Measurements from ENCODE around the gene DNM3.
A peak's percentile ranks its signal among the peaks of the same experiment; 100 is the strongest.
"Not testable (repeated sequence)": the region's sequence is repeated elsewhere in the genome, so short reads cannot be mapped to it uniquely, and the experiment has no call there.

Gene DNM3

DNA sequence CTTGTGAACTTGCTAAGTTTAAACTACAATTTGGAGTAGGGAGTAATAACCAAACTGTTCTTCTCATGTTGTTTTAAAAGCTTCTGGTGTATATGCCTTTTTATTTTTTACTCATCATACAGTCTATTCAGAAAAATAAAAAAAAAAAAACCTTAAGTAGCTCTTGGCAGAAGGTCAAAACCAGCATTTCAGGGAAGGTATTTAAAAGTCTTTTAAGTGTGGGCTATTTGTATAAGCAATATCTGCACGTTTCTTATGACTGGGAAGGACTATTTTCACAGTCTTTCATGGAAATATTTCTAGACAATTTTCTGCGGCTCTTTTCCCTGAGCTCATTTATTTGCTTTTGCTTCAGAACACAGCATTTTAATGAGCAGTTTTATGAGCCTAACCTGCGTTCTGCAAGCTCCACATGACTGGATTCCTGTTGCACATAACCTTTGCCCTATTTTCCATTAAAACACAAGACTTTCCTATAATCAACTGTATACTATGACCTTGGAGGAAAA is 518.2 kb downstream of the DNM3 start:
- DNase-seq (ENCODE audit: low spot score in 2 of 2) = no peak
- Mint-ChIP-seq H3K9me3 (no peaks in the 10 kb centered on the region), H3K4me1 (peaks cover 47% of the 10 kb centered on the region), H3K4me3 (peak overlapping the region; percentile 64), H3K36me3 (no peaks in the 10 kb centered on the region), H3K27ac (peak overlapping the region; percentile 91)
- no peak for ATAC-seq

DNA sequence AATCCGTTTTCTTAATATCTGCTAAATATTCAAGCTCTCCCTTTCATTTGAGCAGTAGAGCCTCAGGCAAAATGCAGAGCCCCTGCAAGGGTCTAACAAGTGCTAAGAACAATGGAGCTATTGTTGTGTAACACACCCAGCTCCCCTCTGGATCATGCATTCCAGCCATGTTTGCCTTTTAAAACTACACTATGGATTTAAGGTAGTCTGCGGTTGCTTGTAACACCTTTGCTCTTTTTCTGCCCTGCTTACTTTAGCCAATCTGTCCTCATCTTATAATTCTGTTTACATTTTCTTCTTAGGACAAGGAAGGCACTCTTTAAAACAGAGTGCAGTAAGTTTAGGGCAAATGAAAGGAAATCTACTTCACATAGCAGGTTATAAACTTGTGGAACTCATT is 519.2 kb downstream of the DNM3 start:
- no peak for ATAC-seq
- DNase-seq (ENCODE audit: low spot score in 2 of 2) = no peak
- no peak overlapping the region for H3K27ac Mint-ChIP-seq
- peaks cover 39% of the 10 kb centered on the region for H3K4me1 Mint-ChIP-seq
- H3K36me3 Mint-ChIP-seq = no peaks in the 10 kb centered on the region
- no peaks in the 10 kb centered on the region for H3K9me3 Mint-ChIP-seq
- H3K4me3 Mint-ChIP-seq = no peak overlapping the region

DNA sequence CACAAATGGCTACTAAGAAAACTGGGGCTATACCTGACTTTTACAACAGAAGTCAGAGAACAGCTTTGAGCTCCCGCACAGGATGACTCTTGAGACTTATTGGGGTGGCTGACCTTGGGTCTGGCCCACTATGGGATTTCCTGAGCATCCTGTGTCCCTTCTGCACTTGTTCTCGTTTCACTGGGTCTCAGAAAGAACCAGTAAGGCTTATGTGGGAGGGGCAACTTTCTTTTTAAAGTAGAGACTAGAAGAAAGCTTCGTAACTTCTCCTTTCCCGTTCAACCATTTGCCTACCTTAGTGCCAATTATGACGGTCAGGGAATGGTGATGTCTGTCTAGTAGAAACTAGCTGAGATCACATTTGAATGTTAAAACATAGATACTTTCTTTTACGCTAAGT is 519.7 kb downstream of the DNM3 start:
- Mint-ChIP-seq H3K4me1 (peaks cover 34% of the 10 kb centered on the region), H3K27ac (no peak overlapping the region), H3K36me3 (no peaks in the 10 kb centered on the region), H3K9me3 (no peaks in the 10 kb centered on the region), H3K4me3 (no peak overlapping the region)
- DNase-seq (ENCODE audit: low spot score in 2 of 2) = no peak
- no peak for ATAC-seq

DNA sequence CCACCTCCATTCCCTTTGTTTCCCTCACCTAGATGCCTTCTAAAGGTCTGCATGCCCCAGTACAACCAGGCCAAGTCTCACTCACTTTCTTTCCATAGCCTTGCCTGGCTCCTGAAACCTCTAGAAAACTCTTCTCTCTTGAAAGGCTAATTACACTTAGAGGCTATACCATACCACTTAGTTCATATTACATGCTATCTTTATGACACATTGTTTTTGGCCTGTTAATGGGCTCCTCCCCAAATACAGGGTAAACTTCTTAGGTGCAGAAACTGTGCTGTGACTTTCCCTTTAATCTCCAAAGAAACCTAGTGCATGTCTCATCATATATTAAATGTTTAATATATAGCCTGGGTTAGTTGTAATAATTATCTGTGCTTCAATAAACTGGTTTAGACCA is 522.6 kb downstream of the DNM3 start:
- ATAC-seq (no peak), DNase-seq (ENCODE audit: low spot score in 2 of 2) (no peak)
- H3K4me1 Mint-ChIP-seq = peaks cover 7% of the 10 kb centered on the region
- peaks cover 19% of the 10 kb centered on the region for H3K9me3 Mint-ChIP-seq
- no peaks in the 10 kb centered on the region for H3K36me3 Mint-ChIP-seq
- H3K27ac Mint-ChIP-seq = no peak overlapping the region
- H3K4me3 Mint-ChIP-seq = no peak overlapping the region

DNA sequence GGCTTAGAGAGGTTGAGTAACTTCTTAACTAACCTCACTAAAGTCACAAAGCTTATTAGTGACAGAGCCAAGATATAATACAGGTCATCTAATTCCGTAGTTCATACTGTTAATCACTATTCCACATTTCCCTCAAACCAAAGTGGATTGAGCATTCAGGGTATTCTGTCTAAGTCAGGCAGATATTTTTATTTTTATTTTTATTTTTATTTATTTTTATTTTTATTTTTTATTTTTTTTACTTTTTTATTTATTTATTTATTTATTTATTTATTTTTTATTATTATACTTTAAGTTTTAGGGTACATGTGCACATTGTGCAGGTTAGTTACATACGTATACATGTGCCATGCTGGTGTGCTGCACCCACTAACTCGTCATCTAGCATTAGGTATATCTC is 530.3 kb downstream of the DNM3 start:
- ATAC-seq; H3K4me1 Mint-ChIP-seq; H3K4me3 Mint-ChIP-seq; H3K27ac Mint-ChIP-seq; H3K36me3 Mint-ChIP-seq; DNase-seq (ENCODE audit: low spot score in 2 of 2): not testable (repeated sequence)
- peaks cover 16% of the 10 kb centered on the region for H3K9me3 Mint-ChIP-seq

DNA sequence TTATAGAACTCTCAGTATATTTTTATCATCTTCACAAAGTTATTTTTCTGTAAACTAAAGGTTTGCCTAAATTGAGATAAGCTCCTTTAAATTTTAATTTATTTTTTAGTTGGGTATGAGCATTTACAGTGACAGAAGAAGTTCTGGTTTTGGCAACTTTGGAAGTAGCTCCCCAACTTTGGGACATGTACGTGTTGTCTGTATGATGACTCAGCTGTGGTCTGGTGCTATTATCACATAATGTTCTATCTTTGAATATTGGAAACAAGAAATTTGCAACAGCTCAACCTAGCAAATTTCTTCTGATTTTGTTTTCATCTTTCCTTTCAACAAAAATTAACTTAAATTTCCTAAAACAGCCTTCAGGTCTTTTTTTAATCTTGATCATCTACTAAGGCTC is 532.6 kb downstream of the DNM3 start:
- Mint-ChIP-seq H3K36me3 (no peaks in the 10 kb centered on the region), H3K27ac (no peak overlapping the region), H3K4me3 (no peak overlapping the region), H3K4me1 (peaks cover 5% of the 10 kb centered on the region), H3K9me3 (no peaks in the 10 kb centered on the region)
- no peak for DNase-seq (ENCODE audit: low spot score in 2 of 2)
- no peak for ATAC-seq

DNA sequence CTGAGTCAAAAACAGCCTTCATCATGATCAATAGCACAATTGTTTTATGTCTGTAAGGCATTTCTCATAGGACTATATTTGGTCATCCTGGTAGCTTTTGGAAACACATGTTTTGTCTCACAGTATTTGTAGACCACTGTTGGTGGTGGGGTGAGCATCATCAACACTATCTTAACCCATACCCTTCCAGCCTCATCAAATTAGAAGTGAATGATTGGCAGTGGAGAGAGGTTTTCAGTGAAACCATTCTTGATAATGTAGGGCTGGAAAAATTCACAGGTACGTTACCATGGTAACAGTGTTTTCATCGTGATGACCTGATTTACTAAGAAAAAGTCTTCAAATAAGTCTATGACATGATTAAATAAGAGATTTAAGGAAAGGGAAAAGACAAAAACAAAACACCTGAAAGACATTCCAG is 533.9 kb downstream of the DNM3 start:
- peak; percentile 99 for ATAC-seq
- DNase-seq (ENCODE audit: low spot score in 2 of 2) = no peak
- no peak overlapping the region for H3K4me3 Mint-ChIP-seq
- peaks cover 6% of the 10 kb centered on the region for H3K4me1 Mint-ChIP-seq
- no peaks in the 10 kb centered on the region for H3K36me3 Mint-ChIP-seq
- peak overlapping the region; percentile 40 for H3K27ac Mint-ChIP-seq
- H3K9me3 Mint-ChIP-seq = no peaks in the 10 kb centered on the region

DNA sequence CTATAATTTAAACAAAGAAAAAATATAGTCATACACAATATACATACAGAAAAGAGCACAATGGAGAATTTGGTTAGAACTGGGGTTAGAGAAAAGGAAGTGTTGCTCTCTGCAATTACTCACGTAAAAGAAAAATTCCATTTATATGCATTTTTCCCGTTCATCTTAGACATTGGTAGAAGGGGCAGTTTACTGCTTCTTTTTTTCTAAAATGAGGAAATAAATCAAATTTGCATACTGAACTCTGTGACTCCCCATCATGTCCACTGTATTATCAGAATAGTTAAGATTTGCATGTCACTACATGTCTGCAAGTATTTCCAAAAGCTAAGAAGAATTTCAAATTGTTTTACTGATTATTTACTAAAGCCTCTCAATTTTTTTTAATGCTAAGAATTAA is 535.1 kb downstream of the DNM3 start:
- Mint-ChIP-seq H3K4me1 (peaks cover 17% of the 10 kb centered on the region), H3K9me3 (no peaks in the 10 kb centered on the region), H3K27ac (no peak overlapping the region), H3K36me3 (no peaks in the 10 kb centered on the region), H3K4me3 (no peak overlapping the region)
- DNase-seq (ENCODE audit: low spot score in 2 of 2) (no peak), ATAC-seq (no peak)

DNA sequence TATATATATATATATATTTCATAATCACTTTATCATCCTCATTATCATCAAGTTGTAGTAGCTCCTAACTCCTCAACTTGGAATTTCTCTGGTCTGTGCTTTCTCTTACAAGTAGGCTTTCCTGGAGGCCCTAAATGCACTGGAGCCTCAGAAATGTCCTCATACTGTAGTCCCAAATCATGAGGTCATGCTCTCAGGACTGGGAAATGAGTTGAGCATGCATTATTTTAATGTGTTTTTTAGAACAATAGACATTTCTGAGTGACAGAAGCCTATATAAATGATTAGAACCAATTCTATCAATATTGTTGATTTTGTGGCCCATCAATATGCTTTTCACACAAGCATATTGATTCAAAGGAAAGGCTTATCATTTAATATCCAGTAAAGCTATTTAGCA is 536.3 kb downstream of the DNM3 start:
- no peak overlapping the region for H3K4me3 Mint-ChIP-seq
- no peak overlapping the region for H3K27ac Mint-ChIP-seq
- ATAC-seq (no peak), DNase-seq (ENCODE audit: low spot score in 2 of 2) (no peak)
- H3K36me3 Mint-ChIP-seq = no peaks in the 10 kb centered on the region
- H3K9me3 Mint-ChIP-seq = no peaks in the 10 kb centered on the region
- H3K4me1 Mint-ChIP-seq = peaks cover 17% of the 10 kb centered on the region

DNA sequence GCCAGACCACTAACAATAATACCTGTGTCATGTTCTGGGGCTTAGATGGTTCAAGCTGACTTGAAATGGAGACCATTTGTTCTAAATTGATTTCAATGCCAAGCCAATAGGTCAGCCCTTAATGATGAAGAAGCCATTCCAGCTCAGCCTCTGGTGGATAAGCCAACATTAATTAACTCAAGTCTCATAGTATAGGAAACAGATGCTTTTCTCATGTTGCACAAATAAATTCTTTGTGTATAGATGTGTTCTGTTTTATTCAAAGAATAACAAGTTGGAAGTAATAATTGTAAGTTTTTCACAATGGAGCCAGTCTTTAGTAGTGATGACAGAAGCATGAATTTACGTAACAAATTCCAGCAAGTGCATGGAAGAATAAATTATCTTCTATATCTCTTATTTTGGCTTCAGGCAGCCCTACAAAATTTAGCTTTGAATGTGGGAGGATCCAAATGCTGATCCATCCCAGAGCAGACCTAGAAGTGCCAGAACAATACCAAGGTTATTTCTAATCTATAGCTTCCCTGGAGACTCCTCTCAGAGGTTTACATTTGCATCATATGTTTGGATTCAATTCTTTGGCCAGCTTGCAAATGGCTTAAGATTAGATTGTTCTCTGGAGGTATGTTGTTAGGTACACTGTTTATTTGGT is 536.9 kb downstream of the DNM3 start:
- ATAC-seq (no peak), DNase-seq (ENCODE audit: low spot score in 2 of 2) (no peak)
- H3K36me3 Mint-ChIP-seq = no peaks in the 10 kb centered on the region
- H3K27ac Mint-ChIP-seq = no peak overlapping the region
- H3K9me3 Mint-ChIP-seq = no peaks in the 10 kb centered on the region
- peaks cover 17% of the 10 kb centered on the region for H3K4me1 Mint-ChIP-seq
- no peak overlapping the region for H3K4me3 Mint-ChIP-seq

DNA sequence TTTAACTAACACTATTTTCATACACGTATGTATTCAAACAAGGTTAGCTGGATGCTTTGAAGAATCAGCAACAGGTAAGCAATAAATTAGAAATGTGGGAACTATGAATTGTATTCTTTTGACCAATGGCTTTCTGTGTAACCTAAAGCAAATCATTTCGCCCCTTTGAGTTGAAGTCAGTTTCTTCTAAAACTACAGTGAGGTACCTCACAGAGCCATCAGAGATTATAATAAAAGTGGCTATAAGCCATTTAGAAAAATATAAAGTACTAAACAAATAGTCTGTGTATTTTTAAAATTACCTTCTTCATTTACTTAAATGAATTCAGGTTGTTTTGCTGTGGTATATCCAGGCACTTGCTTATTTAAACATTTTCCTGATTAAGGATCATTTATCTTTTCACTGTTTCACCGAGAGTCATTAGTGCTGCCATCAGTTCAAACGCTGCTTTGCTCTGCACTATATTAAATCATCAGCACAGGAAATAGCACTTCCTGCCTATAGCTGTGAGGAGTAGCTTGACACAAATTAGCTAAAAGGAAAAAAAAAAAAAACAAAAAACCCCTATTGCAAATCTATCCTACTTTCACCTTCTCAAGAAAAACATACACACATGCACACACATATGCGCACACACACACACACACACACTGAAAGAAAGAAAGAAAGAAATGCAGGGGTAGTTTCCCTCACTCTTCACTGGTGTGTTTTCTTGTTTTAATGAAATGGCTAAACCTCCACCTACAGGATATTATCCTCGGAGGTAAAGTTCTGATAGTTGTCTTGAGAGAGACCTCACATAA is 539.3 kb downstream of the DNM3 start:
- Mint-ChIP-seq H3K9me3 (no peaks in the 10 kb centered on the region), H3K36me3 (no peaks in the 10 kb centered on the region), H3K4me1 (peaks cover 12% of the 10 kb centered on the region), H3K27ac (peak overlapping the region; percentile 61), H3K4me3 (peak overlapping the region; percentile 37)
- no peak for DNase-seq (ENCODE audit: low spot score in 2 of 2)
- peak; percentile 96 for ATAC-seq

DNA sequence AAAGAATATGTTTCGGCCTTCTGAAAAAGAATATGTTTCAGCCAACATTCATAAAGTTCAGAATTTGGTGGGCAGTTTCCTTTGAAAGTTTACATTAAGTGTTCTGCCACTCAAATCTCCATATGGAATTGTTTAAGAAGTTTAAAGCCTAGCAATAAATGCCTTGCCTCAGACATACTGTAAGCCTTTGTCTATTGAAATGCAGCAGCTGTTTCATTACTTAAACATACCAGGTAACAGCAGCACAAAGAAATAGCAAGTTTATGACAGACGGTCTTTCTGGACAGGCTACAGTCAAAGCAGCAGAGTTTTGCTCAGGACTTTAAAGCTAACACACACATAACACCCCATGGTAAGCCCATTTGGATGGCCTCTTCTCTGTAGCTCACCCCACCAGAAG is 540.6 kb downstream of the DNM3 start:
- Mint-ChIP-seq H3K27ac (no peak overlapping the region), H3K36me3 (no peaks in the 10 kb centered on the region), H3K9me3 (no peaks in the 10 kb centered on the region), H3K4me3 (no peak overlapping the region), H3K4me1 (peaks cover 12% of the 10 kb centered on the region)
- DNase-seq (ENCODE audit: low spot score in 2 of 2) (no peak), ATAC-seq (no peak)

DNA sequence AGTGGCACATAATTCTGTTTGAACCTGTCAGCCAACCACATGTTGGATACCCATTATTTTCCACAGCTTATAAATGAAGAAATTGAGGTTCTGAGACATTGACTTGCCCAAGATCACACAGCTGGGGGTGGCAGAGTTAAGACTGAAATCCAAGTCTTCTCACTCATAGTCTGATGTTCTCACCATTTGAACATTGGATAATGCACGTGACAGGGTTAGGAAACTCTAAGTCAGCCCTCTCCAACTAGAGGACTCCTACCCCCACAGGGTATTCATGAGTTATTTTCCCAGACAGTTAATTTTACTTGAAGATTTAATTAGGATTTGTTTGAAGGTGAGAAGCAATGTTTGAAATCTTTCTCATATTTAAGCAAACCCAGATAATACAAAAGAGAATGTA is 541.1 kb downstream of the DNM3 start:
- Mint-ChIP-seq H3K4me1 (peaks cover 12% of the 10 kb centered on the region), H3K9me3 (no peaks in the 10 kb centered on the region), H3K4me3 (no peak overlapping the region), H3K36me3 (no peaks in the 10 kb centered on the region), H3K27ac (no peak overlapping the region)
- ATAC-seq (no peak), DNase-seq (ENCODE audit: low spot score in 2 of 2) (no peak)

DNA sequence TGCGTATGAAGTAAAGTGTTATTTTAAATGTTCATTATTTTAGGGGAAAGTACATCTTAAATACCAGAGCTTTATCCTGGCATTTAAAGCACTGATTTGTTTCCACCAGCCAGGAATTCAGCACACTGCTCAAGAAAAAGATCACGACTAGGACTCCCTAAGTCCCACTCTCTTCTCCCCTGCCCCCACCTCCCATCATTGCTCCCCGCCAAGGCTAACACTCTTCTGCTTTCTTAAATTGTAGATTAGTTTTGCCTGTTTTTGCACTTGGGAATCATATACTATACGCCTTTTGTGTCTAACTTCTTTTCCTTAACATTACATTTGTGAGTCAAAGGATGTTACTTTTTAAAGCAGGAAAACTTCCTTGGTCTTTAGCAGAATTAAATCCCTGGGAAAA is 541.7 kb downstream of the DNM3 start:
- Mint-ChIP-seq H3K9me3 (no peaks in the 10 kb centered on the region), H3K36me3 (no peaks in the 10 kb centered on the region), H3K27ac (no peak overlapping the region), H3K4me1 (peaks cover 12% of the 10 kb centered on the region), H3K4me3 (no peak overlapping the region)
- DNase-seq (ENCODE audit: low spot score in 2 of 2) (no peak), ATAC-seq (no peak)

DNA sequence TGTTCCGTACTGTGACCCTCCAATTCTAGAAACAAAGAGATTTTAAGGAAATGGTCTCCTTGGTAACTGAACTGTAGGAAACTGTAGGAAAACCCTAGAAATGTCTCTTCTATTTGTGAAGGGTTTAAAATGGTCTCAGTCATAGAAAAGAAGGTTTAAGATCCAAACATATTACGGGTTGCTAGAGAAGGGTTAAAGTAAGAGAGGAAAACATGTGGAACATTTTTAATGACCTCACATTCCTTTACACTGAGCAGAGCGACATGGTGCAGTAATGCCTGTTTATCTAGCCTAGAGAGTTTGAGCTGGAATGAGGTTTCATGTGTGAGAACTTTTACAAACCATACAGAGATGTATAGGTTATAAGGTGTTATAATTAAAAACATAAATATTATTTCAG is 542.2 kb downstream of the DNM3 start:
- Mint-ChIP-seq H3K4me1 (peaks cover 12% of the 10 kb centered on the region), H3K27ac (no peak overlapping the region), H3K9me3 (no peaks in the 10 kb centered on the region), H3K4me3 (no peak overlapping the region), H3K36me3 (no peaks in the 10 kb centered on the region)
- ATAC-seq (no peak), DNase-seq (ENCODE audit: low spot score in 2 of 2) (no peak)

DNA sequence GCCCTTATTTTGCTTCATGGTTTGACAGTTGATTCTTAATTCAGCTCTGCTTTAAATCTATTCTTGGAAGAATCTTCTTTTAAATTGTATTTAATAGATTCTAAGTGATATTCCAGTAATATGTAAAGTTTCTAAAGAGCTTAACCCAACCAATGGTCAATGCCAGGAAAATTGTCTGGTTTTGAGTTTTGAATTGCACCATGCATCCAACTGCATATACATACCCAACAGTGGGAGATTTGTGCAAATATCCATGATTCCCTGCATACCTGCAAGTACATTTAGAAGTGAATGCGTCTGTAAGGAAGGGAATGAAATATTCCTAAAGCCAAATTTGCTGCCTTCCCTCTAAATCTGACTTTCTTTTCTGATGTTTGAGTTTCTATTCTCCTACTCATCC is 543.4 kb downstream of the DNM3 start:
- DNase-seq (ENCODE audit: low spot score in 2 of 2) = no peak
- H3K27ac Mint-ChIP-seq = no peak overlapping the region
- no peak overlapping the region for H3K4me3 Mint-ChIP-seq
- peaks cover 12% of the 10 kb centered on the region for H3K4me1 Mint-ChIP-seq
- H3K9me3 Mint-ChIP-seq = no peaks in the 10 kb centered on the region
- no peak for ATAC-seq
- no peaks in the 10 kb centered on the region for H3K36me3 Mint-ChIP-seq

All from stimulated activated effector memory CD8-positive, alpha-beta T cell treated with anti-CD3 and anti-CD28 coated beads, Interleukin-12 subunit alpha, Interleukin-12 subunit beta, amount 100 ng/mL, for 72 hours (primary cell).